ENCODE data around the gene GTF3C4.

GRCh38 chr9:132648283-132648682 lies 22.0 kb upstream of the GTF3C4 start:
- TF ChIP-seq GATA2 (IDR thresholded peaks at IDR 0.05; ENCODE audit: low read depth, low read length) (no peak), GATA3 (IDR thresholded peaks at IDR 0.05; ENCODE audit: low read depth, low read length) (no peak)

All from SH-SY5Y (cell line).